ENCODE results near the gene VAC14. TPM values are rescaled to one million over a fixed set of nuclear protein-coding genes. Genes with fewer than 3 reads are reported as not detected.

Gene VAC14
- total RNA-seq, 1 experiment from 2014 or later: 65.5 TPM

DNA sequence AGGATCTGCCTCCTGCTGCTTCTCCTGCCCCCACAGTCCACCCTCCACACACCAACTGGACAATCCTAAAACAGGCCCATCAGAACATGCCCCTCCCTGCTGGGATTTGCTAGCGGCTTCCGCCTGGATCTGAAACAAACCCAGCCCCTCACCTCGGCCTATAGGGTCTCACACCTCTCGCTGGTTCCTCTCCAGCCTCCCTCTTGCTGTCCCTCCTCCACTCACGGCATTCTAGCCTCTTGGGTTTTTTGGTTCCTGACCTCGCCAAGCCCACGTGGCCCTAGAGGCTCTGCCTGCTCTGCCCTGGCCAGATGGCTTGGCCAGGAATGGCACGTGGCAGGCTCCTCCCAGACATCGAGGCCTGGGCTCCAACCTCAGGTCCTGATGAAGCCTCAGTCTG is 99.4 kb downstream of the VAC14 start:
- no peaks in the 10 kb centered on the region for H3K27me3 ChIP-seq (ENCODE audit: low read length)
- no peaks in the 10 kb centered on the region for H3K79me2 ChIP-seq (ENCODE audit: low read length)
- H4K20me1 ChIP-seq (ENCODE audit: low read length): no peaks in the 10 kb centered on the region
- H2AFZ ChIP-seq (ENCODE audit: low read length): no peak overlapping the region
- H3K27ac ChIP-seq (ENCODE audit: low read length): no peak overlapping the region
- no peak for ATAC-seq
- H3K4me2 ChIP-seq (ENCODE audit: low read length): no peak overlapping the region
- TF ChIP-seq, protein P1, sequence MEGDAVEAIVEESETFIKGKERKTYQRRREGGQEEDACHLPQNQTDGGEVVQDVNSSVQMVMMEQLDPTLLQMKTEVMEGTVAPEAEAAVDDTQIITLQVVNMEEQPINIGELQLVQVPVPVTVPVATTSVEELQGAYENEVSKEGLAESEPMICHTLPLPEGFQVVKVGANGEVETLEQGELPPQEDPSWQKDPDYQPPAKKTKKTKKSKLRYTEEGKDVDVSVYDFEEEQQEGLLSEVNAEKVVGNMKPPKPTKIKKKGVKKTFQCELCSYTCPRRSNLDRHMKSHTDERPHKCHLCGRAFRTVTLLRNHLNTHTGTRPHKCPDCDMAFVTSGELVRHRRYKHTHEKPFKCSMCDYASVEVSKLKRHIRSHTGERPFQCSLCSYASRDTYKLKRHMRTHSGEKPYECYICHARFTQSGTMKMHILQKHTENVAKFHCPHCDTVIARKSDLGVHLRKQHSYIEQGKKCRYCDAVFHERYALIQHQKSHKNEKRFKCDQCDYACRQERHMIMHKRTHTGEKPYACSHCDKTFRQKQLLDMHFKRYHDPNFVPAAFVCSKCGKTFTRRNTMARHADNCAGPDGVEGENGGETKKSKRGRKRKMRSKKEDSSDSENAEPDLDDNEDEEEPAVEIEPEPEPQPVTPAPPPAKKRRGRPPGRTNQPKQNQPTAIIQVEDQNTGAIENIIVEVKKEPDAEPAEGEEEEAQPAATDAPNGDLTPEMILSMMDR (conservative IDR thresholded peaks at IDR 0.05; ENCODE audit: low read depth, low read length): no peak
- TF ChIP-seq EZH2phosphoT487 (IDR thresholded peaks at IDR 0.05; ENCODE audit: borderline replicate concordance, low read length) (no peak), EZH2 (IDR thresholded peaks at IDR 0.05; ENCODE audit: low read length, unreplicated experiment) (no peak)
- no peaks in the 10 kb centered on the region for H3K9me3 ChIP-seq (ENCODE audit: low read length)
- H3F3A ChIP-seq (ENCODE audit: low read length, unreplicated experiment): no peaks in the 10 kb centered on the region
- no peak overlapping the region for H3K4me3 ChIP-seq (ENCODE audit: low read length)
- H3K4me1 ChIP-seq (ENCODE audit: insufficient read depth, low read length): peaks cover 18% of the 10 kb centered on the region
- intact Hi-C loops (cut with micrococcal nuclease): no loop called here
- POLR2A ChIA-PET (ENCODE audit: unreplicated experiment): no interaction called here
- no peaks in the 10 kb centered on the region for H3K9me2 ChIP-seq (replicated peaks; ENCODE audit: low read length)
- DNase-seq: no peak
- no peak overlapping the region for H3K9ac ChIP-seq (ENCODE audit: low read length)
- no peaks in the 10 kb centered on the region for H3K36me3 ChIP-seq (ENCODE audit: low read depth, low read length)
- CTCF ChIA-PET: no interaction called here
- no TSS peak for BruUV-seq (replicated peaks)

DNA sequence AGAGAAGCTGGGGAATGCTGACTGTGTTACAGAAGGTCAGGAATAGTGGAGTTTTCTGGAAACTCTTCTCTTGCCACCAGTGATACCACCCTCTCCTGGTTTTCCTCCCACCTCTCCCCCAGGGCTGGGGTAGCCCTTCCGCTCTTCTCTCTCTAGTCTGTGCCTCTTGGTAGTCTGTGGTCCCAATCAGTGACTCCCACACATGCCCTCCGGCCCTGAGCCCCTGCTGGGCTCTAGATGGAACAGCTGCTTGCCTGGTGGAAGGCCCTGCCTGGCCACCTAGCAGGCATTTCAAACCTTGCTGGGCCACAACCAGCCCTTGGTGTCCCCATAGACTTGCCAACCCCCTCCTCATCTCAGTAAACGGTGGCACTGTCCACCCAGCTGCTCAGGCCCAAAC is 99.9 kb downstream of the VAC14 start:
- H3K9me2 ChIP-seq (replicated peaks; ENCODE audit: low read length): no peaks in the 10 kb centered on the region
- no TSS peak for BruUV-seq (replicated peaks)
- no peaks in the 10 kb centered on the region for H3K9me3 ChIP-seq (ENCODE audit: low read length)
- ATAC-seq: no peak
- no peaks in the 10 kb centered on the region for H4K20me1 ChIP-seq (ENCODE audit: low read length)
- H3K4me2 ChIP-seq (ENCODE audit: low read length): no peak overlapping the region
- ChIA-PET POLR2A (ENCODE audit: unreplicated experiment) (no interaction called here), CTCF (no interaction called here)
- no peaks in the 10 kb centered on the region for H3F3A ChIP-seq (ENCODE audit: low read length, unreplicated experiment)
- no peak for TF ChIP-seq EZH2phosphoT487 (IDR thresholded peaks at IDR 0.05; ENCODE audit: borderline replicate concordance, low read length)
- TF ChIP-seq, protein P1 (conservative IDR thresholded peaks at IDR 0.05; ENCODE audit: low read depth, low read length): no peak
- no peak for TF ChIP-seq EZH2 (IDR thresholded peaks at IDR 0.05; ENCODE audit: low read length, unreplicated experiment)
- H3K27me3 ChIP-seq (ENCODE audit: low read length): no peaks in the 10 kb centered on the region
- no peak overlapping the region for H2AFZ ChIP-seq (ENCODE audit: low read length)
- no peak for DNase-seq
- H3K9ac ChIP-seq (ENCODE audit: low read length): no peak overlapping the region
- intact Hi-C loops (cut with micrococcal nuclease): no loop called here
- H3K27ac ChIP-seq (ENCODE audit: low read length): no peak overlapping the region
- peaks cover 16% of the 10 kb centered on the region for H3K4me1 ChIP-seq (ENCODE audit: insufficient read depth, low read length)
- no peaks in the 10 kb centered on the region for H3K79me2 ChIP-seq (ENCODE audit: low read length)
- no peaks in the 10 kb centered on the region for H3K36me3 ChIP-seq (ENCODE audit: low read depth, low read length)
- no peak overlapping the region for H3K4me3 ChIP-seq (ENCODE audit: low read length)

DNA sequence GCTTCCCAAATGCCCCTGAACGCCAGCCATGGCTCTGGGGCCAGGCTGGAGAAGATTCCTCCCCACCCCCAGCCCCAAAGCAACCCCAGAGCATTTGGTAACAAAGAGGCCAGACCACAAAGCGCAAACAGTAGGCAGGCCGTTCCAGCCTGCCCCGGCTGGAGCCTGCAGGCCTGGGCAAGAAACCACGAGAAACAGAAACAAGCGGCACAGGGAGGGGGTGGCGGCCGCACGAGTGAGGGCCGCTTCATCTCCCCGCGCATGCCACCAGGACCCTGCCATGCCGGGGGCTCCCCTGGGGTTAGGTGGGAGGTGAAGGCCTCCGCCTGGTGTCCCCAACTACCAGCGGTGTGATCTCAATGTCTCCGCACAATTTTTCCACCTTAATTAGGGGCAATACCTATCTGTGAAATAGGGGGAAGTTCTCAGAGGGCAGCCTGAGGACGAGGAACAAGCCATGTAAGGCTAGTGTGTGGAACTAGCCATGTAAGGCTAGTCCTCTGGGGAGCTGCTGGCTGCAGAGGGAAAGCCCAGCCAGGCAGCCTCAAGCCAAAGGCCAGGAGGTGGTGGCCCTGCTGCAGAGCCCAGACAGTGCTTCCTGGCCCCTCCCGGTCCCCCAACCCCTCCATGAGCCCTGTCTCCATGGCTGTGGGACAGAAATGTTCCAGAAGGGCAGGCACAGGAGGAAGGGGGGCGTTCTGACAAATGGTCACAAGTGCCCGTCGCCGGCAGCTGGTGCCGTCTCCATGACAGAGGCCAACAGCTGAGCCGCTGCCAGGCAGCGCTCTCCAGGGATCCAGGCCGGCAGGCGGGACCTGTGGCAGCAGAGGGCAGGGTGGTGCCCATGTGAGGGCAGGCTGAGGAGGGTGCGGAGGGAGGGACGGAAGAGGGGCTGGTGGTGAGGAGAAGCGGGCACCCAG is 100.6 kb downstream of the VAC14 start:
- Histone ChIP-seq H3K4me2 (ENCODE audit: low read length) (no peak overlapping the region), H3F3A (ENCODE audit: low read length, unreplicated experiment) (no peaks in the 10 kb centered on the region), H3K4me1 (ENCODE audit: insufficient read depth, low read length) (peaks cover 20% of the 10 kb centered on the region), H2AFZ (ENCODE audit: low read length) (no peak overlapping the region), H3K27ac (ENCODE audit: low read length) (no peak overlapping the region), H3K79me2 (ENCODE audit: low read length) (no peaks in the 10 kb centered on the region), H3K9me2 (replicated peaks; ENCODE audit: low read length) (no peaks in the 10 kb centered on the region), H4K20me1 (ENCODE audit: low read length) (no peaks in the 10 kb centered on the region), H3K9ac (ENCODE audit: low read length) (no peak overlapping the region), H3K9me3 (ENCODE audit: low read length) (no peaks in the 10 kb centered on the region), H3K36me3 (ENCODE audit: low read depth, low read length) (no peaks in the 10 kb centered on the region), H3K27me3 (ENCODE audit: low read length) (no peaks in the 10 kb centered on the region), H3K4me3 (ENCODE audit: low read length) (no peak overlapping the region)
- TF ChIP-seq EZH2 (IDR thresholded peaks at IDR 0.05; ENCODE audit: low read length, unreplicated experiment) (no peak), EZH2phosphoT487 (IDR thresholded peaks at IDR 0.05; ENCODE audit: borderline replicate concordance, low read length) (no peak)
- TF ChIP-seq, protein P1 (conservative IDR thresholded peaks at IDR 0.05; ENCODE audit: low read depth, low read length): no peak
- ATAC-seq: no peak
- BruUV-seq (replicated peaks): no TSS peak
- POLR2A ChIA-PET (ENCODE audit: unreplicated experiment): no interaction called here
- CTCF ChIA-PET: interaction anchor here (0.5 kb wide), 1 partner anchor 61 kb away, joined by 3 read pairs; no protein-coding TSS in a partner anchor
- intact Hi-C loops (cut with micrococcal nuclease): no loop called here
- no peak for DNase-seq
